GM23338 (cell line): Measurements from ENCODE around the gene NPAS3. TPM values are rescaled to one million over a fixed set of nuclear protein-coding genes. Genes with fewer than 3 reads are reported as not detected.

ENCODE experiments used
- ATAC-seq: fragments of 200-7000 bp; cut with Tn5 transposase; 3 replicates; pipeline ENCODE4 v1.9.1; 2020
- DNase-seq: peaks from one replicate; pipeline ENCODE4 v3.0.0-alpha.2; 2015; ENCODE audit warnings: low spot score
- H2AFZ ChIP-seq: fragments of 200-600 bp; sonication (generic); 2 replicates; pipeline ENCODE4 v1.8.0; 2016; ENCODE audit warnings: antibody characterized with exemption, mild to moderate bottlenecking, moderate library complexity
- H3F3A ChIP-seq: fragments of 200-600 bp; sonication (generic); replicated peaks from 2 replicates; pipeline ENCODE4 v1.8.0; 2017; ENCODE audit warnings: antibody characterized with exemption, mixed run types, low read depth
- H3K27ac ChIP-seq: fragments of 200-600 bp; sonication (generic); 2 replicates; pipeline ENCODE4 v1.6.1; 2016; ENCODE audit warnings: low read depth
- H3K27me3 ChIP-seq: fragments of 200-600 bp; sonication (generic); 2 replicates; pipeline ENCODE4 v1.8.0; 2016; ENCODE audit warnings: mild to moderate bottlenecking, mixed run types, moderate library complexity; ENCODE audit not compliant: insufficient read depth
- H3K36me3 ChIP-seq: fragments of 200-600 bp; sonication (generic); 2 replicates; pipeline ENCODE4 v1.8.0; 2016; ENCODE audit warnings: mild to moderate bottlenecking; ENCODE audit not compliant: insufficient read depth
- H3K4me1 ChIP-seq: fragments of 200-600 bp; sonication (generic); 2 replicates; pipeline ENCODE4 v1.8.0; 2016; ENCODE audit warnings: mild to moderate bottlenecking, moderate library complexity; ENCODE audit not compliant: insufficient read depth
- H3K4me2 ChIP-seq: fragments of 200-600 bp; sonication (generic); 2 replicates; pipeline ENCODE4 v1.7.1; 2017; ENCODE audit warnings: mixed run types
- H3K4me3 ChIP-seq: fragments of 200-600 bp; sonication (generic); 2 replicates; pipeline ENCODE4 v1.6.1; 2016; ENCODE audit warnings: mixed run types
- H3K79me2 ChIP-seq: fragments of 200-600 bp; sonication (generic); replicated peaks from 2 replicates; pipeline ENCODE4 v1.8.0; 2017; ENCODE audit warnings: mild to moderate bottlenecking; ENCODE audit not compliant: insufficient read depth
- H3K9me2 ChIP-seq: fragments of 200-600 bp; sonication (generic); 2 replicates; pipeline ENCODE4 v1.8.0; 2017; ENCODE audit not compliant: insufficient read depth
- H4K20me1 ChIP-seq: fragments of 200-600 bp; sonication (generic); replicated peaks from 2 replicates; pipeline ENCODE4 v1.8.0; 2017; ENCODE audit warnings: mild to moderate bottlenecking; ENCODE audit not compliant: insufficient read depth
- H3K27ac Mint-ChIP-seq: 2 replicates; pipeline ENCODE4 v1.8.0; 2020; ENCODE audit warnings: inconsistent platforms, mild to moderate bottlenecking, moderate library complexity, mixed read lengths
- H3K27me3 Mint-ChIP-seq: 3 replicates; pipeline ENCODE4 v1.8.0; 2022; ENCODE audit warnings: low read depth, mild to moderate bottlenecking, moderate library complexity, mixed read lengths, inconsistent platforms; ENCODE audit not compliant: insufficient read depth, poor library complexity
- H3K36me3 Mint-ChIP-seq: 3 replicates; pipeline ENCODE4 v1.8.0; 2021; ENCODE audit warnings: low read depth, mild to moderate bottlenecking, inconsistent platforms, moderate library complexity, mixed read lengths
- H3K4me1 Mint-ChIP-seq: 3 replicates; pipeline ENCODE4 v1.8.0; 2020; ENCODE audit warnings: mild to moderate bottlenecking, inconsistent platforms, mixed read lengths
- H3K4me3 Mint-ChIP-seq: 3 replicates; pipeline ENCODE4 v1.8.0; 2021; ENCODE audit warnings: moderate library complexity, mild to moderate bottlenecking, inconsistent platforms, mixed read lengths
- H3K9me3 Mint-ChIP-seq: 3 replicates; pipeline ENCODE4 v1.8.0; 2020; ENCODE audit warnings: moderate library complexity, mild to moderate bottlenecking, inconsistent platforms, mixed read lengths
- CREB1 ChIP-seq: fragments of 250-450 bp; sonication (Bioruptor Pico); IDR thresholded peaks from 2 replicates; pipeline ENCODE4 v1.5.0; 2020; ENCODE audit warnings: low read depth, mild to moderate bottlenecking, moderate library complexity
- CTCF ChIP-seq, 2 experiments: fragments of 200-600 bp in 1 of 2; sonication (generic) in 1 of 2; conservative IDR thresholded peaks; 2 replicates each; pipeline versions ENCODE4 v1.5.1 to v1.6.1; 2016 to 2017; ENCODE audit warnings: antibody characterized with exemption in 2 of 2, low read depth in 2 of 2, mild to moderate bottlenecking in 2 of 2, moderate library complexity in 1 of 2
- EZH2 ChIP-seq: fragments of 200-600 bp; sonication (generic); IDR thresholded peaks from one replicate; pipeline ENCODE4 v1.8.0; 2017; ENCODE audit warnings: antibody characterized with exemption, mild to moderate bottlenecking, low read depth; ENCODE audit not compliant: unreplicated experiment
- EZH2phosphoT487 ChIP-seq: fragments of 200-600 bp; sonication (generic); IDR thresholded peaks from one replicate; pipeline ENCODE4 v1.8.1; 2018; ENCODE audit warnings: antibody characterized with exemption; ENCODE audit not compliant: unreplicated experiment
- NANOG ChIP-seq: IDR thresholded peaks from 2 replicates; pipeline ENCODE4 v1.6.1; 2016; ENCODE audit warnings: antibody characterized with exemption, borderline replicate concordance
- POLR2AphosphoS5 ChIP-seq: IDR thresholded peaks from 2 replicates; pipeline ENCODE4 v1.6.1; 2016; ENCODE audit warnings: antibody characterized with exemption, low read depth
- REST ChIP-seq: IDR thresholded peaks from one replicate; pipeline ENCODE4 v1.6.1; 2018; ENCODE audit warnings: antibody characterized with exemption; ENCODE audit not compliant: unreplicated experiment
- STAT1 ChIP-seq: IDR thresholded peaks from one replicate; pipeline ENCODE4 v1.6.1; 2016; ENCODE audit warnings: antibody characterized with exemption; ENCODE audit not compliant: unreplicated experiment
- ZNF114 ChIP-seq: fragments of 250-450 bp; sonication (Bioruptor Pico); IDR thresholded peaks from 2 replicates; pipeline ENCODE4 v1.5.0; 2020; ENCODE audit warnings: mild to moderate bottlenecking, moderate library complexity
- ZNF331 ChIP-seq: fragments of 250-450 bp; sonication (Bioruptor Pico); IDR thresholded peaks from 2 replicates; pipeline ENCODE4 v1.5.0; 2020; ENCODE audit warnings: low read depth, mild to moderate bottlenecking, moderate library complexity
- polyA plus RNA-seq: library from polyadenylated mRNA; unstranded; fragments of >200 nt; fragmentation: Nextera tagmentation; extraction: Ambion mirVana; gene quantifications from 2 replicates; pipeline ENCODE4 v1.2.1, GENCODE V29; 2016
- total RNA-seq: library from RNA; depleted of rRNA; stranded (reverse); fragments of >200 nt; shearing (Covaris generic); gene quantifications from 2 replicates; pipeline ENCODE4 v1.2.3, GENCODE V29; 2014
- TF ChIP-seq, protein P1 (sequence below): fragments of 250-450 bp; sonication (Bioruptor Pico); IDR thresholded peaks from 2 replicates; pipeline ENCODE4 v1.5.0; 2020; ENCODE audit warnings: mild to moderate bottlenecking, moderate library complexity

NPAS3 gene
- total and polyA plus RNA-seq, 2 experiments from 2014 or later: 0.17 to 0.19 TPM

DNA sequence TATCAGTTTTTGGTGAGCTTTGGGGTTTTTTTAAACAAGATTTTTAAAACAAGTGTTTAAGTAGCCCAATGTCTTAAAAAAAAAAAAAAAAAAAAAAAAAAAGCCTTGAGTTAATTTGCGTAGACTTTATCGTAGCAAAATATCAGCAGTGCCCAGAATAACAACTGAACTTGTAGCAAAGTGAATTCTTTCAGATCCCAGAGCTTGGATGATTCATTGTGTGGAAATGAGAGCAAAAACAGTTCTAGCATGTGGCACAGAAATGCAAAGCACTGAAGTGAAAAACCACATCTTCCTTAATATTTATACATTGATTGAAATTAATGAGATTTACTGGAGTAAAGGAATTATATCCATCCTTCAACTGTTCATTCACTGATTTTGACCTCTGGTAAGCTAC lies 754.1 kb downstream of the NPAS3 start:
- Histone ChIP-seq H3K27me3 (no peaks in the 10 kb centered on the region), H3K27ac (no peak overlapping the region), H3K9me2 (no peaks in the 10 kb centered on the region), H2AFZ (no peak overlapping the region), H3K4me1 (no peaks in the 10 kb centered on the region), H3K4me2 (no peak overlapping the region), H3K36me3 (no peaks in the 10 kb centered on the region), H3F3A (no peaks in the 10 kb centered on the region), H4K20me1 (no peaks in the 10 kb centered on the region), H3K79me2 (no peaks in the 10 kb centered on the region), H3K4me3 (no peak overlapping the region)
- H3K9me3 Mint-ChIP-seq: no peaks in the 10 kb centered on the region
- H3K4me1 Mint-ChIP-seq: peaks cover 4% of the 10 kb centered on the region; the same call in 1 of the 3 replicates
- no peaks in the 10 kb centered on the region for H3K27me3 Mint-ChIP-seq
- H3K27ac Mint-ChIP-seq: no peak overlapping the region
- H3K36me3 Mint-ChIP-seq: no peaks in the 10 kb centered on the region
- no peak for DNase-seq
- no peak overlapping the region for H3K4me3 Mint-ChIP-seq
- no peak for ATAC-seq
- TF ChIP-seq EZH2: no peak
- no peak for TF ChIP-seq ZNF331 (CRISPR knock-in tag)
- TF ChIP-seq ZNF114 (CRISPR knock-in tag): no peak
- no peak for TF ChIP-seq CREB1
- no peak for TF ChIP-seq POLR2AphosphoS5
- no peak for TF ChIP-seq NANOG
- no peak for TF ChIP-seq EZH2phosphoT487
- TF ChIP-seq REST: no peak
- TF ChIP-seq, protein P1, sequence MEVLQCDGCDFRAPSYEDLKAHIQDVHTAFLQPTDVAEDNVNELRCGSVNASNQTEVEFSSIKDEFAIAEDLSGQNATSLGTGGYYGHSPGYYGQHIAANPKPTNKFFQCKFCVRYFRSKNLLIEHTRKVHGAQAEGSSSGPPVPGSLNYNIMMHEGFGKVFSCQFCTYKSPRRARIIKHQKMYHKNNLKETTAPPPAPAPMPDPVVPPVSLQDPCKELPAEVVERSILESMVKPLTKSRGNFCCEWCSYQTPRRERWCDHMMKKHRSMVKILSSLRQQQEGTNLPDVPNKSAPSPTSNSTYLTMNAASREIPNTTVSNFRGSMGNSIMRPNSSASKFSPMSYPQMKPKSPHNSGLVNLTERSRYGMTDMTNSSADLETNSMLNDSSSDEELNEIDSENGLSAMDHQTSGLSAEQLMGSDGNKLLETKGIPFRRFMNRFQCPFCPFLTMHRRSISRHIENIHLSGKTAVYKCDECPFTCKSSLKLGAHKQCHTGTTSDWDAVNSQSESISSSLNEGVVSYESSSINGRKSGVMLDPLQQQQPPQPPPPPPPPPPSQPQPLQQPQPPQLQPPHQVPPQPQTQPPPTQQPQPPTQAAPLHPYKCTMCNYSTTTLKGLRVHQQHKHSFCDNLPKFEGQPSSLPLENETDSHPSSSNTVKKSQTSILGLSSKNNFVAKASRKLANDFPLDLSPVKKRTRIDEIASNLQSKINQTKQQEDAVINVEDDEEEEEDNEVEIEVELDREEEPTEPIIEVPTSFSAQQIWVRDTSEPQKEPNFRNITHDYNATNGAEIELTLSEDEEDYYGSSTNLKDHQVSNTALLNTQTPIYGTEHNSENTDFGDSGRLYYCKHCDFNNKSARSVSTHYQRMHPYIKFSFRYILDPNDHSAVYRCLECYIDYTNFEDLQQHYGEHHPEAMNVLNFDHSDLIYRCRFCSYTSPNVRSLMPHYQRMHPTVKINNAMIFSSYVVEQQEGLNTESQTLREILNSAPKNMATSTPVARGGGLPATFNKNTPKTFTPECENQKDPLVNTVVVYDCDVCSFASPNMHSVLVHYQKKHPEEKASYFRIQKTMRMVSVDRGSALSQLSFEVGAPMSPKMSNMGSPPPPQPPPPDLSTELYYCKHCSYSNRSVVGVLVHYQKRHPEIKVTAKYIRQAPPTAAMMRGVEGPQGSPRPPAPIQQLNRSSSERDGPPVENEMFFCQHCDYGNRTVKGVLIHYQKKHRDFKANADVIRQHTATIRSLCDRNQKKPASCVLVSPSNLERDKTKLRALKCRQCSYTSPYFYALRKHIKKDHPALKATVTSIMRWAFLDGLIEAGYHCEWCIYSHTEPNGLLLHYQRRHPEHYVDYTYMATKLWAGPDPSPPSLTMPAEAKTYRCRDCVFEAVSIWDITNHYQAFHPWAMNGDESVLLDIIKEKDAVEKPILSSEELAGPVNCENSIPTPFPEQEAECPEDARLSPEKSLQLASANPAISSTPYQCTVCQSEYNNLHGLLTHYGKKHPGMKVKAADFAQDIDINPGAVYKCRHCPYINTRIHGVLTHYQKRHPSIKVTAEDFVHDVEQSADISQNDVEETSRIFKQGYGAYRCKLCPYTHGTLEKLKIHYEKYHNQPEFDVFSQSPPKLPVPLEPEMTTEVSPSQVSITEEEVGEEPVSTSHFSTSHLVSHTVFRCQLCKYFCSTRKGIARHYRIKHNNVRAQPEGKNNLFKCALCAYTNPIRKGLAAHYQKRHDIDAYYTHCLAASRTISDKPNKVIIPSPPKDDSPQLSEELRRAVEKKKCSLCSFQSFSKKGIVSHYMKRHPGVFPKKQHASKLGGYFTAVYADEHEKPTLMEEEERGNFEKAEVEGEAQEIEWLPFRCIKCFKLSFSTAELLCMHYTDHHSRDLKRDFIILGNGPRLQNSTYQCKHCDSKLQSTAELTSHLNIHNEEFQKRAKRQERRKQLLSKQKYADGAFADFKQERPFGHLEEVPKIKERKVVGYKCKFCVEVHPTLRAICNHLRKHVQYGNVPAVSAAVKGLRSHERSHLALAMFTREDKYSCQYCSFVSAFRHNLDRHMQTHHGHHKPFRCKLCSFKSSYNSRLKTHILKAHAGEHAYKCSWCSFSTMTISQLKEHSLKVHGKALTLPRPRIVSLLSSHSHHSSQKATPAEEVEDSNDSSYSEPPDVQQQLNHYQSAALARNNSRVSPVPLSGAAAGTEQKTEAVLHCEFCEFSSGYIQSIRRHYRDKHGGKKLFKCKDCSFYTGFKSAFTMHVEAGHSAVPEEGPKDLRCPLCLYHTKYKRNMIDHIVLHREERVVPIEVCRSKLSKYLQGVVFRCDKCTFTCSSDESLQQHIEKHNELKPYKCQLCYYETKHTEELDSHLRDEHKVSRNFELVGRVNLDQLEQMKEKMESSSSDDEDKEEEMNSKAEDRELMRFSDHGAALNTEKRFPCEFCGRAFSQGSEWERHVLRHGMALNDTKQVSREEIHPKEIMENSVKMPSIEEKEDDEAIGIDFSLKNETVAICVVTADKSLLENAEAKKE (CRISPR knock-in tag): no peak
- no peak for TF ChIP-seq CTCF (conservative IDR thresholded peaks at IDR 0.05; ENCODE audit: low read depth in 2 of 2)
- TF ChIP-seq STAT1: no peak
